Measurements from ENCODE around the gene ZNF580. TPM values are rescaled to one million over a fixed set of nuclear protein-coding genes. Genes with fewer than 3 reads are reported as not detected.

The ZNF580 gene
- total and polyA plus RNA-seq, 2 of the 8 experiments (the other 6 are each of a cell fraction or from before 2014, with no cell fraction given), result 12.0 to 24.6 TPM

- WGBS, 2 experiments (ENCODE audit: extremely low coverage in 1 of 2, insufficient coverage in 1 of 2, insufficient read length in 1 of 2, insufficient replicate concordance in 2 of 2, low coverage in 1 of 2, low lambda C conversion rate in 2 of 2, missing lambda C conversion rate in 1 of 2), result 78% methylated on average over 7 of the region's 7 CpGs; no CpG with 5 or more reads in 1 of the 2 experiments
These were observed 15.8 kb downstream of the ZNF580 start for GRCh38 chr19:55656552-55656951.

More at GRCh38 chr19:55656552-55656951, 15.8 kb downstream of the ZNF580 start:
- peak overlapping the region in 3 of 4 experiments; percentile 98 to 100 (median 99); a peak in 5 of 7 replicates for H3K9ac ChIP-seq (replicated peaks in 1 of 4; ENCODE audit: extremely low read depth in 1 of 4, low read depth in 3 of 4, low read length in 3 of 4)
- H4K5ac ChIP-seq (ENCODE audit: insufficient read length, low read depth, low read length), result no peak overlapping the region
- H2AK5ac ChIP-seq (ENCODE audit: low read depth, low read length), result peak overlapping the region; percentile 46; the same call in 1 of the 2 replicates
- H3K9me3 ChIP-seq (ENCODE audit: insufficient read depth in 2 of 2, low read depth in 1 of 2, low read length in 1 of 2), result no peaks in the 10 kb centered on the region
- H3K79me1 ChIP-seq (ENCODE audit: low read depth, low read length), result peaks cover 8% of the 10 kb centered on the region; the same call in 1 of the 2 replicates
- peak overlapping the region; percentile 84 to 93 (median 92) for H3K4me3 ChIP-seq (ENCODE audit: extremely low read depth in 1 of 4, insufficient read depth in 2 of 4, low read depth in 3 of 4, low read length in 4 of 4)
- H3K27ac ChIP-seq (ENCODE audit: low read depth, low read length), result no peak overlapping the region
- H4K20me1 ChIP-seq (replicated peaks in 1 of 2; ENCODE audit: control insufficient read depth in 1 of 2, insufficient read depth in 2 of 2, low read length in 2 of 2), result peaks cover 23 to 24% of the 10 kb centered on the region in 2 experiments
- H3K14ac ChIP-seq (ENCODE audit: insufficient read length), result no peak overlapping the region
- POLR2A ChIA-PET (ENCODE audit: partially characterized antibody), result interaction anchor here (0.5 to 5.8 kb wide), 15 partner anchors 8 to 462 kb away, joined by 3 to 75 read pairs (median 4); partner anchors contain the start of gene EPN1
- peak overlapping the region; percentile 81 to 94 for H3K4me2 ChIP-seq (ENCODE audit: insufficient read depth in 1 of 2, low read depth in 2 of 2, low read length in 2 of 2)
- peaks cover 3 to 18% (median 10%) of the 10 kb centered on the region in 4 experiments; a peak in 6 of 7 replicates for H3K4me1 ChIP-seq (replicated peaks in 1 of 4; ENCODE audit: control insufficient read depth in 3 of 4, insufficient read depth in 4 of 4, low read length in 3 of 4)
- no peak overlapping the region for H3K23ac ChIP-seq (ENCODE audit: insufficient read length)
- H2BK120ac ChIP-seq (replicated peaks; ENCODE audit: low read depth, low read length), result no peak overlapping the region
- no peak overlapping the region for H4K8ac ChIP-seq (ENCODE audit: extremely low read depth, insufficient read depth, low read length)
- no peak overlapping the region for H2BK15ac ChIP-seq (ENCODE audit: low read length)
- peaks cover 7 to 16% (median 15%) of the 10 kb centered on the region in 4 experiments; a peak in 6 of 8 replicates for H3K36me3 ChIP-seq (ENCODE audit: control insufficient read depth in 2 of 4, insufficient read depth in 4 of 4, low read length in 3 of 4)
- no peak overlapping the region for H4K91ac ChIP-seq (replicated peaks; ENCODE audit: insufficient read length, low read length)
- peaks cover 13% of the 10 kb centered on the region for H3K23me2 ChIP-seq (ENCODE audit: low read depth, low read length)
- H2BK20ac ChIP-seq (ENCODE audit: low read length), result no peak overlapping the region
- peaks cover 45 to 58% of the 10 kb centered on the region in 2 experiments for H3K79me2 ChIP-seq (ENCODE audit: control insufficient read depth in 1 of 2, insufficient read depth in 2 of 2, low read length in 2 of 2)
- H3K18ac ChIP-seq (ENCODE audit: extremely low read depth, low read length), result no peak overlapping the region
- no peak for DNase-seq (ENCODE audit: low read depth in 1 of 2, low spot score in 2 of 2)
- CTCF ChIA-PET (ENCODE audit: partially characterized antibody), result interaction anchor here (0.6 to 2.8 kb wide), 5 partner anchors 15 to 477 kb away, joined by 3 to 19 read pairs (median 4); partner anchors contain the start of gene SYT5
- peak overlapping the region; percentile 80; the same call in 1 of the 2 replicates for H2BK5ac ChIP-seq (ENCODE audit: low read depth, low read length)
- no peaks in the 10 kb centered on the region for H3K27me3 ChIP-seq (replicated peaks in 1 of 4; ENCODE audit: control insufficient read depth in 3 of 4, extremely low read depth in 1 of 4, insufficient read depth in 3 of 4, low read length in 3 of 4)
- H2BK12ac ChIP-seq (ENCODE audit: low read depth, low read length), result no peak overlapping the region
- H3K4ac ChIP-seq (replicated peaks; ENCODE audit: insufficient read length, low read depth, low read length), result no peak overlapping the region
- H3K56ac ChIP-seq (replicated peaks; ENCODE audit: insufficient read length, low read depth, low read length), result no peak overlapping the region
- H2AFZ ChIP-seq (ENCODE audit: low read length), result no peak overlapping the region
- FAIRE-seq, result no peak
- TF ChIP-seq POLR2A (IDR thresholded peaks at IDR 0.05; ENCODE audit: control extremely low read depth in 1 of 2, low read depth in 2 of 2, low read length in 2 of 2), result peak in 1 of 2 experiments; percentile 45; a peak in 1 of 3 replicates
- no peak for TF ChIP-seq ASH2L (IDR thresholded peaks at IDR 0.05; ENCODE audit: low read length)

Data from H1 (cell line).